HL-60/S4 treated with phorbol 12-myristate 13-acetate at 8.2 ng/mL for 4 days and 3 days (cell line): Measurements from ENCODE around the gene DCST2.

Experiments used
- in situ Hi-C: fragments of 300-500 bp; cut with MboI; formaldehyde crosslinking; loops from 2 replicates; pipeline ENCODE4 v1.15.0; 2022; ENCODE audit warnings: low sequenced_read_pairs

DCST2 gene

DNA sequence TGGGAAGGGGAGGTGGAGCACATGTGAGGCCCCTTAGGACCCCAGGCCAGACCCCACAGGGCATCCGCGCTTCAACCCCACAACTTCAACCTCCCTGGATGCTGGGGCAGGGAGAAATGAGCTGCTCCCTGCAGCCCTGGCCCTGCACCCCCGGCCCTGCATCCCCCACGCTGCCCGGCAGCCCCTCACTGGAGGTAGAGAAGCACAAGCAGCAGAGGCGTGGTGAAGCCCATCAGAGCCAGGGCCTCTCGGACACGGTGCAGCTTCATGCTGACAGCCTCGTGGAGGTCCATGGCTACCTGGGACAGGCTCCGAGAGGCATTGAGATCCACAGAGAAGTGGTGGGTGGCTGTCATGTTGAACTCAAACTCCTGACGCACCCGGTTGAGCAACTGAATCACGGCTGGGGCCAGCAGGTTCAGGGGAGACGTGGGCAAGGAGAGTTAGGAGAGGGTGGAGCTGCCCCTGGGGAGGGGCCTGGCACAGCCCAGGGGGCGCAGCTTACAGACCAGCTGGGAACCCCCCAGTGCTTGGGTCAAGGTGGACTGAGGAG, 3.3 kb downstream of the DCST2 start:
- in situ Hi-C loops, result no loop called here

DNA sequence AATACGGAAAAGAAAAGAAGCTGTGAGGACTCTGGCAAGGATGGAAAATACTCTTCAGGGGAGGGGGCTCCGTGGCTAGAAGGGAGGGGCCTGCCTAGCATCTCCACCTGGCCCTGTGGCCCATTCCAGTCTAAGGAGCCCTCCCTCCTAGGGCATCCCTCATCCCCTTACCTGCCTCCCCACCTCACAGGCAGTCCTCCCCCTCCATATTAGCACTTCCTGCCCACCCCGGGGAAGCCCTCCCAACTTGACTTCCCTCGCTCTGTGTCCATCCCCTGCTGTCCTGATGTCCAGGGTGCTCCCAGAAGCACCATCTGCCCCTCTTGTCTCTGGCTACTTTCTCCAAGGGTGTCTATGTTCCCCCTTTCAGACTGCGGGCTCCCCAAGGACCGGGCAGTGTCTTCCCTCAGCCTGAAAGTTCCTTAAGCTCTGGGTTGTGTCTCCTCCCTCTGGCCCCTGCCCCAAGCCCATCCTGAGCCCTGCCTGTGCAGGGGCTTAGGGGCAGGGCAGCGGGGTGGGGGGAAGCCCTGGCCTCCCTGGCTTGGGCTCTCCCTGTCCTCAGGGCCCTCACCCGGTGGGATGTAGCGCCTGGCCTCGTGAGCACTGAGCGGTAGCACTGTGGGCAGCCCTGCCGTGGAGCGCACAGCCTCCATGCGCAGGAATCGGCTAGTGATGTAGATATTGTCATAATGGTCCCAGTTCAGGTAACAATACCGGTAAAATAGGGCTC, 3.9 kb downstream of the DCST2 start:
- in situ Hi-C loops, result no loop called here

DNA sequence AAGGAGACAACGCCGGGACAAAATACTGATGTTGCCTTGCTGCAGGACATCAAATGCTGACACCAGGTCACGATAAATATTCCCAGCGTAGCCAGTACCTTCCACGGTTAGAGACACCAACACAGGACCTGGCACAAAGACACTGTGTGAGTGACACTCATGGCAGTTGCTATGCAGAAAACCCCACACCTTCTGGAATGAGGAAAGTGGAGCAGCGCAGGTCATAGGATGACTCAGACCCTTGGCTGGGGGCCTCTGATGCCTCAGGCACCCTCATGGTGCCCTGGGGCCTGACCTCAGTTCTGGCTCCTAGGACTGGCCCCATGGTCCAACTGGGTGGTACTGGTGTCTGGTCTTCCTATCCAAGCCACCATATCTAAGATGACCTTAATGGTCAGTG, 7.0 kb downstream of the DCST2 start:
- in situ Hi-C loops, result no loop called here

DNA sequence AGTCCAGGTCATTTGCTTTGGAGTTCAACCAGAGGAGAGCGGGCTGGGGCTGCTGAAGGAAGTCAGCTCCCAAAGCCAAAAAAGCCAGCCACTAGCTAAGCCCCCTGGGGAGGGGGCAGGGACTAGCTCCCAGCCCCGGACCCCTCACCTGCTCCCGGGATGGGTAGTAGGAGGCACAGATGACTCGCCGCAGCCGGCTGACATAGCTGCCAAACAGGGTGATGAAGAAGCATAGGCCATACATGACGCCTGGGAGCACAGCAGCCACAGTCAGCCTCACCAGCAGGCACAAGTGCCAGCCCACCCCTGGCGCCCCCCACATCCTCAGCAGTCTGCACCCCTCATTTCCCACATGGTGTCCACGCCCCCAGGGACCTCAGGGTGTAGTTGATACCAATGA, 7.4 kb downstream of the DCST2 start:
- in situ Hi-C loops, result no loop called here

DNA sequence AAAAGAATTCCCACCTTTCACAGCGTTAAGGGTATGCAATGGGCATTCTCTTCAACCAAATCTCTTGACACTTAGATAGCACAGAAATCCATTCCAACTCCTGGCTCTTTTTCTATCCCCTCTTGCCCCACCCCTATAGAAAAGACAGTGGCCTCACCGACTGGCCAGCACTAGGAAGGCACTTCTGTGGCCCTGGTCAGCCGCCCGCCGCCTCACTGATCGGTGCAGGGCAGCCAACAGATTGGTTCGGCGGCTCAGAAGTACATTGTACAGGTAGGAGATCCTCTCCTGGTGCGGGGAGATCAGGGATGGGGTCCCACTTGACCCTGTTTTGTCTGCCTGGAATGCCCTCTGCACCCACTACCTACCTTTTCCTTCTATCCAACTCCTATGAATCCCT, 9.3 kb downstream of the DCST2 start:
- in situ Hi-C loops, result no loop called here

DNA sequence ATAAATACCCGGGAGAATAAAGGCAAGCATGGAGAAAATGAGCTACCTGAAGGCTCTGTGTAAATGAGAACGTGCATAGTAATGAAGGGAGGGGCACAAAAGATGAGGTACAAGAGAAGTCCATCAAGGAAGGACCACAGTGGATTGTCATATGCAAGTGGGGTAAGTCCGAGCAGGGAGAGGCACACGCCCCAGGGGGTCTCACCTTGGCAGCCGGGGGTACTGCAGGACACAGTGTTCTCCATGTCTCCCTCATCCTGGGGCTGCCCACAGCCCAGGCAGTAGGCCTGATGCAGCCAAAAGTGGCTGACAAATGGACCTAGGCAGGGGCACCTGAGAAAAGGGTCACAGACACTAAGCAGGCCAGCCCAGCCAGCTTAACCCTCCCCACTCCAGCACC, 10.0 kb downstream of the DCST2 start:
- in situ Hi-C loops, result no loop called here

DNA sequence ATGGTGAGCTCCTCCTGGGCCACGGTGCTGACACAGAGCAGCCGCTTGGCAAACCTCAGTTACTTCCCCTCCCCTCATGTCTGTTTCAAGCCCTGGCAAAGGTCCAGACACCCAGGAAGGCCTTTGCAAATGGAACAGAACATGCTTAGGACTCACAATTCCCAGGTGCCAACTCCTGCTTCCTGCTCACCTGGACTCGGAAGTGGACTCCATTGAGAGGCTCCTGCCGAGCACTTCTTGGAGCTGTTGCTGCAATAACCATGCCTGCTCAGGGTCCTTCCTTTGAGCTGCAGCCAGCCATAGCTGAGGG, 10.7 kb downstream of the DCST2 start:
- in situ Hi-C loops, result no loop called here

DNA sequence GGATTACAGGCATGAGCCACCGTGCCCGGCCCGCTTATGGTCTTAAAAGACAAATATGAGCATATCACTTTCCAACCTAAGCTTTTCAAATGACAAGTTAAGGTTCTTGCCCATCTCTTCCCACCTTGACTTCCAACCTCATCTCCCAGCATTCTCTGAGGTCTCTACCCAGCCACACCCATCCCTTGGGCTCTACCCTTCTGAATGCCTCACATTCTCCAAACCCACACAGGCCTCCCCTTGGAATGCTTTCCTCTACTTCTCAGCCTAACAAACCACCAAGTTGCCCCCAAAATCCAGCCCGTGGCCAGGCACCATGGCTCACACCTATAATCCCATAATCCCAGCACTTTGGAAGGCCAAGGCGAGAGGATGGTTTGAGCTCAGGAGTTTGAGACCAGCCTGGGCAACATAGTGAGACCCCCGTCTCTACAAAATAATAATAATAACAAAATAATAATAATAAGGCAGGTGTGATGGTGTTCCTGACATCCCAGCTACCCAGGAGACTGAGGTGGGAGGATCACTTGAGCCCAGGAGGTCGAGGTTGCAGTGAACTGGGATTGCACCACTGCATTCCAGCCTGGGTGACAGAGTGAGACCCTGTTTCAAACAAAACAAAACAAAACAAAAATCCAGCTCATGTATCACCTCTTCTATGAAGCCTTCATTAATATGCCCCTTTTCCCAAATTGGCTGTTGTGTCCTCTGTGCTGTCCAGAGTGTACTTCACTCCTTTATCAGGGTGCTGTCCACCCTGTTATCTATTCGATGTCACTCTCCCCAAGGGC, 11.2 kb downstream of the DCST2 start:
- in situ Hi-C loops, result no loop called here

DNA sequence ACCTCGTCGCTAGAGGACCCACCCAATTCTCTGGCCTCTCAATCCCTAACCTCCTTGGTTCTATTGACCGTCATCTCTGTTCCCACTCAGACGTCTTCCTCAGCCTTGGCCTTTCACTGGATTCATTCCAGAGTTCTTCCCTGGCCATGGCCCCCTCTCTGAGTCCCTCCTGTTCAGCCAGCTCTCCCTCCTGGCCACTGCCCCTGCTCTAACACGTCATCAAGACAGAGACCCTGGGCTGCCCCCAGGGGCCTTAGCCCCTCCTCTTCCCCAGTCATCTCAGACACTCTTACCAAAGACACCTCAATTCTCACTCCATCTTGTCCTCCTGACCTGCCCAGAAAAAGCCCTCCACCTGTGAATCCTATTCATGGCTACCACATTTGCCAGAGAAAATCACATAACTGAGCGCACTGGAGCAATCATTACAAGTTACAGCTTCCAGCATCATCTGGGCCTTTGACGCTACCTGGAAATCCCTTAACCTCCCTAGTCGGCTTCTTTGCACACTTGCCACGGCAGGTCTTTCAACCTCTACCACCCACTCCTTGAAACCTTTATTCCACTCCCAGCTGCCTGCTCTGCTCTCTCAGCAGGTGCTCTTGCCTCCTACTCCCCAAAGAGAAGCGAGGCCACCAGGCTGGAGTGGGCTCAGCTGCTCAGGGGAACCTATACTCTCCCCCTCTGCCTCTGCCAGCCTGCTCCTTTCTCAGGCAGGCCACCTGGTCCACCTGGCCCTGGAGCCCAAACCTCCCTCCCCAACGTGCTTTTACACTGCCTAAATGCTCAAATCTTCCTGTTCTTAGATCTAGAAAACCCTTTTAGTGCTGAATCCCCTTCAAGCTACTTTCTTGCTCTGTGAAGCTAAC, 14.0 kb downstream of the DCST2 start:
- in situ Hi-C loops, result no loop called here

DNA sequence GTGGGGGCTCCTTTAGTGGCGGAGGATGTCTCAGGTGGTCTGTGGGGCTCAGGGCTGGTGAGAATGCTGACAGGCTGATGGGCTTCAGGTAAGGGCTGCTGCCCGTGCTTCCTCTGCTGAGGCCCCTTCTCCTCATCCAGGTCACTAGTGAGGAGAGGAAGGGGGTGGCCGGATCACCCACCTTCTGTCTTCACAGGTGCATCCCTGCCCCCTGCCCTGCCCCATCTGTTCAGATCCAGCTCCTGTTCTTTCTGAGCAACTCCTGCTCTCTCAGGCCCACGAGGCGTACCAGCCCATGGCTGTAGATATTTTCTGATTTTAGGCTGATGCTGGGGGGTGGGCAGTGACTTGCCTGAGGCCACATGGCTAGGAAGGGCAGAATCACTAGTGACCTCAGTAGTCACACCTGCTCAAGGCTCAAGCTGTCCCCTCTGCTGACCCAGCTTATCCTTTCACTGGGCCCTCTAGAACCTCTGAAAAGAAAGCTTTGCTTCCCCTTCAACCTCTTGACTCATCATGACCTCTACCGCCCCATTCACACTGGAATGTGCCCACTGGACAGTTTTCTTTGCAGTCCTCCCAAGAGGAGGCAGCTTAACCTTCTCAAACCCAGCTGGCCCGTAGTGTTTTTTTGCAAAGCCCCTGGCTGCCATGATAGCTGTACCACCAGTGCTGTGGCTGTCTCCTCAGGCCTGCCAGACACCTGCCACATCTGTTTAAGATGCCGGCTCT, 14.8 kb downstream of the DCST2 start:
- in situ Hi-C loops, result no loop called here

DNA sequence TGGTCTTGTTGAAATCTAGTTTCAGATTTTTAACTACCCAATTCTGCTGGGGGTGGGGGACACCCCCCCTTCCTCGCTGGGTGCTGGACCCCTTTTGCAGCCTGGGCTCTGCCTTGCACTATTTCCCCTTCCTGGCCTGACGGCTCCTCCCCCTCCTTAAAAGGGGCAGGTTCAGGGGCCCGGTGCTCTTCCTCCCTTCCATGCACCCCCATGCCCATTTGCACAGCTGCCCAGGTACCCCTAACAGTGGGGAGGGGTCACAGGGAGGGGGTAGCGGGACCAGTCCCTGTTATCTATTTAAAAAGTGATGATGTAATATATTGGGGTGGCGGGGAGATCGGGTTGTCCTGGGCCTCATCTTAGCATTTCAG, 15.7 kb downstream of the DCST2 start:
- in situ Hi-C loops, result no loop called here

DNA sequence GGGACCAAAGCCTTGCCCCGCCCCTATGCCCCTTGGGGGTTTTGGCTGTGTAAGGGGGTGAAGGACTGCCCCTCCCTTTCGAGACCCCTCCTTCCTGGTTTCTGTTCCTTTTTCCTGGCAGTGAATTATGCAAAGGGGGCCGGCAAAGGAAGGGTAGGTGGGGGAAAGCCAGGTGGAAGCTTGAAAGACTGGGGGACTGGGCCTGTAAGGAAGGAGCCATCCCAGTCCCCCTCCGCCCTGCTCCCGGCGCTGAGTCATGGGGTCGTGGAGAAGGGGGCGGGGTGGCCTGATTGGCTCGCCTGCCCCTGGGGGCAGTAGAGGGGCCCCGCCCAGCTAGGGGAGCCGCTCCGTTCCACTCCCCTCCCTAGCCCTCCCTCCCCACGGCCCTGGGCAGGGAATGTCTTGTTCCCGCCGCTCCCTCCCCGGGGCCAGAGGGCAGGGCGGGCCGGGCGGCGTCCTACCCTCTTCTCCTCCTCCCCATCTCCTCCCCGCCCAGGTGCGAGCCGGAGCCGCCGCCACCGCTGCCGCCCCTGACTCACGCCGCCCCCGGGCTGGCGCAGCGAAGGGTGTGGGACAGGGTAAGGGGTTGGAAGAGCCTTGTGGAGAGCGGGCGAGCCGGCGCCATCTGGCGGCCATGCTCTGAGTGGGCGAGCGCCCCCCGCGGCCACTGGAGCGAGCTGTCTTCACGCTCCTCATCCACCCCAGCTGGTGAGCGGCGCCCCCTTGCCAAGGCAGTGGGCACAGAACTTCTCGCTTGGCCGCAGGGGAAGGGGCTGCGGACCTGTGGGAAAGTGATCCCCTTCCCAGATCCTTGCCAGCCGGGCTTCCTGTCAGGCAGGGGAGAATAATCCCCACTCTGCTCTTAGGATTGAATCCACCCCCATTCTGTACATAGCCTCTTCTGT, 16.3 kb downstream of the DCST2 start:
- in situ Hi-C loops, result no loop called here

DNA sequence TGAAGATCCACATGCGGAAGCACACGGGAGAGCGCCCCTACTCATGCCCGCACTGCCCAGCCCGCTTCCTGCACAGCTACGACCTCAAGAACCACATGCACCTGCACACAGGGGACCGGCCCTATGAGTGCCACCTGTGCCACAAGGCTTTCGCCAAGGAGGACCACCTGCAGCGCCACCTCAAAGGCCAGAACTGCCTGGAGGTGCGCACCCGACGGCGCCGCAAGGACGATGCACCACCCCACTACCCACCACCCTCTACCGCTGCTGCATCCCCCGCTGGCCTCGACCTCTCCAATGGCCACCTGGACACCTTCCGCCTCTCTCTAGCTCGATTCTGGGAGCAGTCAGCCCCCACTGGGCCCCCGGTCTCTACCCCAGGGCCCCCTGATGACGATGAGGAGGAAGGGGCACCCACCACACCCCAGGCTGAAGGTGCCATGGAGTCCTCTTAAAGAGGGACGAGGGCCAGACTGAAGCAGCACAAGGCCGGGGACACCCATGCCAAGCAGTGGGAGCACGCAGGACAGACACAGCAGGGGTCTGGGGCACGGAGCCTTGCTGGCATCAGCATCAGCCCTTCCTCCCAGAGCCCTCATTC, 17.2 kb downstream of the DCST2 start:
- in situ Hi-C loops, result no loop called here

DNA sequence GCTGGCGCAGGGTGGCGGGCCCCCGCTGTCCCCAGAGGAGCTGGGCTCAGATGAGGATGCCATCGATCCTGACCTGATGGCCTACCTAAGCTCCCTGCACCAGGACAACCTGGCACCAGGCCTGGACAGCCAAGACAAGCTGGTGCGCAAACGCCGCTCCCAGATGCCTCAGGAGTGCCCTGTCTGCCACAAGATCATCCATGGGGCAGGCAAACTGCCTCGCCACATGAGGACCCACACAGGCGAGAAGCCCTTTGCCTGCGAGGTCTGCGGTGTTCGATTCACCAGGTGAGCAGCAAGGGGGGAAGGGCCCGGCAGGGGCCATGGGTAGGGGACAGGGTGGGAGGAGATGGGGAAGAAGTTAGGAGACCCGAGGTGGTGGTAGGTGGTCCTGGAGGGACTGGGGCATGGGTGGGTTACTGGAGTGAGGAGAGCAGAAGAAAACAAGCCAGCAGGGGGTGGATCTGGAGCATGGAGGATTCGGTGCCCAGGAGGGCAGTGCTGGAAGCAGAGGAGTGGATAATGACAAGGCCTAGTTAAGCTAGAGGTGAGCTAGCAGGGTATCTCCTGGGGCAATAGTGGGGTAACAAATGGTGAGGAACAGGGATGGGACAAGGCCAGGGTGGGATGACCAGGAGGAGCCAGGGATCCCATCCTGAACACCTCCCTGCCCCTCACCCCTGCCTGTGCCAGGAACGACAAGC, 17.9 kb downstream of the DCST2 start:
- in situ Hi-C loops, result no loop called here

DNA sequence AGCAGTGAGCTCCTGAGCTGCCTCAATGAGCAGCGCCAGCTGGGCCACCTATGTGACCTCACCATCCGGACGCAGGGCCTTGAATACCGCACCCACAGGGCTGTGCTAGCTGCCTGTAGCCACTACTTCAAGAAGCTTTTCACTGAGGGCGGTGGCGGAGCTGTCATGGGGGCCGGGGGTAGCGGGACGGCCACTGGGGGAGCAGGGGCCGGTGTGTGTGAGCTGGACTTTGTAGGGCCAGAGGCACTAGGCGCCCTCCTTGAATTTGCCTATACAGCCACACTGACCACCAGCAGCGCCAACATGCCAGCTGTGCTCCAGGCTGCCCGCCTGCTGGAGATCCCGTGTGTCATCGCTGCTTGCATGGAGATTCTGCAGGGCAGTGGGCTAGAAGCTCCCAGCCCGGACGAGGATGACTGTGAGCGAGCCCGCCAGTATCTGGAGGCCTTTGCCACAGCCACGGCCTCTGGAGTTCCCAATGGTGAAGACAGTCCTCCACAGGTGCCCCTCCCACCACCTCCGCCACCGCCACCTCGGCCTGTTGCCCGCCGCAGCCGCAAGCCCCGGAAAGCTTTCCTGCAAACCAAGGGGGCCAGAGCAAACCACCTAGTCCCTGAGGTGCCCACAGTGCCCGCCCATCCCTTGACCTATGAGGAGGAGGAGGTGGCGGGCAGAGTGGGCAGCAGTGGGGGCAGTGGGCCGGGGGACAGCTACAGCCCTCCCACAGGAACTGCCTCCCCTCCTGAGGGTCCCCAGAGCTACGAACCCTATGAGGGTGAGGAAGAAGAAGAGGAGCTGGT, 18.7 kb downstream of the DCST2 start:
- in situ Hi-C loops, result no loop called here

DNA sequence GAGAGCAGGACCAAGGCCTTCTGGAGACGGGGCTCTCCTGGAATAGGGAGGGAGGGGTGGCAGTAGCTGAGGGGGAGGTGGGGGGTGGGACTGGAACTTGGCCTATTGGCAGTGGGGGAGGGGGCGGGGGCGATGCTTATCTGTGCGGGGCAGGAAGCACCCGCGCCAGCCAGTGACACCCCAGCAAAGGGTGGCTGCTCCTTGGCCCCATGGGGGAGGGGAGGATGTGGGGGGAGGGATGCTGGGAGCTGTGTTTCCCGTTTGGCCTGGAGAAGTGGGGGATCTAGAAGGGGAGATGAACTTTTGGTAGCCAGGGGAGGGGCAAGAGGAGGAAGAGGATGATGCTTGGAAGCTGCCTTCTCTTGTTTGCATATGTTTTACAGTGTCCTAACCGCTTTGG, 19.9 kb downstream of the DCST2 start:
- in situ Hi-C loops, result no loop called here

DNA sequence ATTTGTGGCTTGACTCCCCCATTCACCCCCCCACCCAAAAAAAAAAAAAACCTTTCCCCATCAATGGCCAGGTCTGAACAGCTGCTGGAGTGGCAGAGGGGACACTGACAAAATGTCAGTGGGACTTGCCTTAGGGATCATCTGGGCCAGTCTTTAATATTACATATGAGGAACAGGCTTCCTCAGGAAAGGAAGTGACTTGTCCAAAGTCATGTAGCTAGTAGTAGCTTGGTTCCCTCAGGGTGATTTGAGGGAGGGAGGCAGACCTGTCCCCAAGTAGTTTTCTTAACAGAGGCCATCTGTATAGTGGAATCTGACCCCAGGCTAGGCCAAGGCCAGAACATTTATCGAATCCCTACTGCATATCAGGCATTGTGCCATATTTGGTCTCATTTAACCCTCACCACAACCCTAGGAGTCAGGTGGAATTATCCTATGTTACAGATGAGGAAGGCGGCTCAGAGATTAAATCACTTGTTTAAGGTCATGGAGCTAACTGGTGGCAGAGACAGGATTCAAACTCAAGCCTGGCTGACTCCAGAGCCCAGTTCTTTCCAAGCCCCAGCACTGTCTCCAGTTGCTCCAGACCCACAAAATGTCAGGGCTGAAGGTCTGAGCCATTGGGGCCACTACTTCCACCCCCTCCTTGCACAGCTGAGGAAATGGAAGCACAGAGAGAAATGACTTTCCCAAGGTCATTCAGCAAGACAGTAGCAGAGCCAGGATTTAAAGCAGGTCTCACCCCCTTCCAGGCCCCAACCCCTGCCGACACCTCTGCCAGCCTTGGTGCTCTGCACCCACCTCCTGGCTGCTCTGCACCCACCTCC, 20.6 kb downstream of the DCST2 start:
- in situ Hi-C loops, result no loop called here
